Breast epithelium (tissue), 4 donors: ENCODE results near the gene CNP. TPM values are rescaled to one million over a fixed set of nuclear protein-coding genes. Genes with fewer than 3 reads are reported as not detected.

Experiments used
- DNase-seq, 2 donors: peaks; one replicate each; pipeline ENCODE4 v3.0.0-alpha.2; 2019; ENCODE audit warnings: low spot score in 2 of 2
- H3K27ac ChIP-seq, 2 donors: fragments of 200-600 bp; sonication (generic) in 1 of 2; one replicate each; pipeline ENCODE4 v1.5.1; 2016 to 2019; ENCODE audit warnings: mild to moderate bottlenecking in 1 of 2
- H3K27me3 ChIP-seq, 2 donors: fragments of 200-600 bp; sonication (generic) in 1 of 2; one replicate each; pipeline versions ENCODE4 v1.5.1 to v1.6.0; 2017 to 2019; ENCODE audit warnings: control low read depth in 1 of 2, mild to moderate bottlenecking in 1 of 2
- H3K36me3 ChIP-seq: fragments of 200-600 bp; one replicate; pipeline ENCODE4 v1.5.1; 2019
- H3K4me1 ChIP-seq, 2 donors: fragments of 200-600 bp; sonication (generic); one replicate each; pipeline ENCODE4 v1.5.1; 2016 to 2019; ENCODE audit warnings: control low read depth in 1 of 2
- H3K4me3 ChIP-seq, 3 donors: fragments of 200-600 bp; sonication (generic); 1 replicate in 2 of 3; 2 replicates in 1 of 3; pipeline ENCODE4 v1.5.1; 2016 to 2019; ENCODE audit warnings: mild to moderate bottlenecking in 3 of 3, moderate library complexity in 2 of 3
- H3K9me3 ChIP-seq, 2 donors: fragments of 200-600 bp; sonication (generic) in 1 of 2; one replicate each; pipeline ENCODE4 v1.5.1; 2016 to 2019; ENCODE audit warnings: control low read depth in 1 of 2
- POLR2A ChIP-seq: fragments of 450-650 bp; IDR thresholded peaks from one replicate; pipeline ENCODE4 v1.6.1; 2016; ENCODE audit warnings: antibody characterized with exemption, mild to moderate bottlenecking, moderate library complexity
- POLR2AphosphoS5 ChIP-seq, 3 donors: sonication (generic); formaldehyde crosslinking; IDR thresholded peaks; one replicate each; pipeline ENCODE4 v1.6.1; 2017; ENCODE audit warnings: antibody characterized with exemption in 3 of 3
- intact Hi-C: fragments of 100-400 bp; cut with DNase I; formaldehyde crosslinking; loops from one replicate; pipeline ENCODE4 v1.15.1; 2023; ENCODE audit warnings: low total_unique reads
- total RNA-seq, 3 donors: library from RNA; depleted of rRNA; stranded (reverse); fragments of >200 nt; gene quantifications; one replicate each; pipeline ENCODE4 v1.1.0, GENCODE V29; 2016
- TF ChIP-seq, protein P1 (sequence below), 3 donors: fragments of 450-650 bp; IDR thresholded peaks; one replicate each; pipeline ENCODE4 v1.5.1; 2016 to 2017; ENCODE audit warnings: antibody characterized with exemption in 3 of 3, mild to moderate bottlenecking in 3 of 3, moderate library complexity in 3 of 3

Gene CNP
- total RNA-seq, 3 donors from 2014 or later = 51.8 to 55.5 (median 53.7) TPM

DNA sequence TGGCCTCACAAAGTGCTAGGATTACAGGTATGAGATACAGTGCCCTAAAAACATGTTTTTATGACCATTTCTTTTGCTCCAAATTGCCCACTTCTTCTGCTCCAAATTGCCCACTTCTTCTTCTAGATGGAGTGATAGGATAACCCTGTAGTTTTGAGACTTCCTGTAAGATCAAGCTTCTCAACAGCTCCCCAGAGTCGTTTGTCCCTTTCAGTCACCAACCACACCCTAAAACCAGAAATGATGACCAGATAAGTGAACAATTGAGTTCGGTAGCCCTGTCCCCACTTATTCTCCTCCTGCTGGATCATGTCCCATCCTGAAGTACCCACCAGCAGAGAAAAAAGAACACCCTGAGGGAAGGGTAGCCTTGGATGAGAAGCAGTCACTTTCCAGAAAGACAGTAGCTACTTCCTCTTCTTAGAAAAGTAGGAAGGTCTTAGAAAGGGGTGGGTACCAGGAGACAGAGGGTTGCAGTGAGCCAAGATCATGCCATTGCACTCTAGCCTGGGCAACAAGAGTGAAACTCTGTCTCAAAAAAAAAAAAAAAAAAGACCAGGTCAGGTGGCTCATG is 33.7 kb upstream of the CNP start:
- Histone ChIP-seq H3K27ac (no peak overlapping the region), H3K4me1 (peaks cover 0 to 7% of the 10 kb centered on the region in 2 donors), H3K9me3 (no peaks in the 10 kb centered on the region), H3K36me3 (no peaks in the 10 kb centered on the region), H3K27me3 (no peaks in the 10 kb centered on the region), H3K4me3 (no peak overlapping the region)
- intact Hi-C loops = no loop called here
- no peak for DNase-seq
- no peak for TF ChIP-seq POLR2A
- TF ChIP-seq, protein P1, sequence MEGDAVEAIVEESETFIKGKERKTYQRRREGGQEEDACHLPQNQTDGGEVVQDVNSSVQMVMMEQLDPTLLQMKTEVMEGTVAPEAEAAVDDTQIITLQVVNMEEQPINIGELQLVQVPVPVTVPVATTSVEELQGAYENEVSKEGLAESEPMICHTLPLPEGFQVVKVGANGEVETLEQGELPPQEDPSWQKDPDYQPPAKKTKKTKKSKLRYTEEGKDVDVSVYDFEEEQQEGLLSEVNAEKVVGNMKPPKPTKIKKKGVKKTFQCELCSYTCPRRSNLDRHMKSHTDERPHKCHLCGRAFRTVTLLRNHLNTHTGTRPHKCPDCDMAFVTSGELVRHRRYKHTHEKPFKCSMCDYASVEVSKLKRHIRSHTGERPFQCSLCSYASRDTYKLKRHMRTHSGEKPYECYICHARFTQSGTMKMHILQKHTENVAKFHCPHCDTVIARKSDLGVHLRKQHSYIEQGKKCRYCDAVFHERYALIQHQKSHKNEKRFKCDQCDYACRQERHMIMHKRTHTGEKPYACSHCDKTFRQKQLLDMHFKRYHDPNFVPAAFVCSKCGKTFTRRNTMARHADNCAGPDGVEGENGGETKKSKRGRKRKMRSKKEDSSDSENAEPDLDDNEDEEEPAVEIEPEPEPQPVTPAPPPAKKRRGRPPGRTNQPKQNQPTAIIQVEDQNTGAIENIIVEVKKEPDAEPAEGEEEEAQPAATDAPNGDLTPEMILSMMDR (IDR thresholded peaks at IDR 0.05) = no peak
- no peak for TF ChIP-seq POLR2AphosphoS5 (IDR thresholded peaks at IDR 0.05)

DNA sequence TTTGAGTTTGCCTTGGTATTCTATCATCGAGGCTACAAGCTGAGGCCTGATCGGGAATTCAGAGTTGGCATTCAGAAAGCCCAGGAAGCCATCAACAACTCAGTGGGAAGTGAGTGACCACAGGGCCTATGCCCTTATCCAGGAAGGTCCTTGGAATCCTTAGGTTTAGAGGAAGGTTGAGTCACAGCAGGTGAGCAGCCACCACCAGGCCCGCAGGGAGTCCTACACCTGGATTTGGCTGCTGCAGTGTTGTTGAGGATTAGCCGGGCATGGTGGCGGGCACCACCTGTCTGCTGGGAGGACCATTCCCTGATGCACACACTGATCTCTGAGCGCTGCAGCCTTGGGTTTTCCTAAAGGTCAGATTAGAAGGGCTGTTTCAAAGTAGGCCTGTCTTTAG is 31.0 kb upstream of the CNP start:
- Histone ChIP-seq H3K9me3 (no peaks in the 10 kb centered on the region), H3K4me3 (no peak overlapping the region), H3K4me1 (no peaks in the 10 kb centered on the region), H3K36me3 (no peaks in the 10 kb centered on the region), H3K27me3 (no peaks in the 10 kb centered on the region), H3K27ac (no peak overlapping the region)
- no peak for DNase-seq
- TF ChIP-seq, protein P1 (IDR thresholded peaks at IDR 0.05) = no peak
- no peak for TF ChIP-seq POLR2A
- TF ChIP-seq POLR2AphosphoS5 (IDR thresholded peaks at IDR 0.05) = no peak
- intact Hi-C loops = no loop called here

DNA sequence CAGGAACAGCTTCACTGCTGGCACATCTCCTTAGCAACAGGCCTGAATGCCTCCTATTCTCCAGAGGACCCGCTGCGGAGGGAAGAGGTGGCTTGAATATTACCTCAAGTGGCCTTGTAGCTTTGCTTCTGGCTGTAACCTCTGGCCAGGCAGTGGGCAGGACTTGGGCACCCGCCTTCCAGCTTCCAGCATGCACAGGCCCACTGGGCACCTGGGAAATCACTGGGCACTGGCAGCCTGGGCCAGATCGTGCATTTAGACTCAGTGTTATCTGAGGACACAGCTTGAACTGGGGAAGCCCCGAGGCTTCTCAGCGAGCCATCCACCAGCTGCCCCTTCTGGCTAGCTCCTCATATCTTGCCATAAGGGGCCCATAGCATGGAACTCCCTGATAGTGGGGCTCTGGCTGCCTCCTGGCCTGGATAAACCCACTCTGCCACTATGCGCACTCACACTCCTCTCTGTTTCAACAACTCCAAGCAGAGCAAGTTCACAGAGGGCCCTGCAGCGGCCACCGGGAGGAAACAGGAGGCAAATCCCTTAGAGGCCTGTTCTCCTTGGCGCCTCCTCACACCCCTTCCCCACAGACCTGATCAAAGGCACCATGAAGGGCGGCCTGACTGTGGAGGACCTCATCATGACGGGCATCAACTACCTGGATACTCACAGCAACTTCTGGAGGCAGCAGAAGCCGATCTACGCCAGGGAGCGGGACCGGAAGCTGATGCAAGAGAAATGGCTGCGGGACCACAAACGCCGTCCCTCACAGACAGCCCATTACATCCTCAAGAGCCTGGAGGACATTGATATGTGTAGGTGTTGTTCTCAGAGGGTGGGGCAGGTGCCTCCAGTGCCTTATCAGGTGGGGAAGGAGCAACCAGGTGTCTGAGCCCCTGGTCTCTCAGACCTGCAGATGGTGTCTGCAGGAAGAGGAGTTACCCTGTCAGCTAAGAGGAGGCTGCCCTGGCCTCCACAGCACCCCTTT is 28.3 kb upstream of the CNP start:
- DNase-seq = no peak
- Histone ChIP-seq H3K4me1 (no peaks in the 10 kb centered on the region), H3K4me3 (no peak overlapping the region), H3K9me3 (no peaks in the 10 kb centered on the region), H3K27ac (no peak overlapping the region), H3K36me3 (no peaks in the 10 kb centered on the region), H3K27me3 (no peaks in the 10 kb centered on the region)
- TF ChIP-seq, protein P1 (IDR thresholded peaks at IDR 0.05) = no peak
- intact Hi-C loops = no loop called here

DNA sequence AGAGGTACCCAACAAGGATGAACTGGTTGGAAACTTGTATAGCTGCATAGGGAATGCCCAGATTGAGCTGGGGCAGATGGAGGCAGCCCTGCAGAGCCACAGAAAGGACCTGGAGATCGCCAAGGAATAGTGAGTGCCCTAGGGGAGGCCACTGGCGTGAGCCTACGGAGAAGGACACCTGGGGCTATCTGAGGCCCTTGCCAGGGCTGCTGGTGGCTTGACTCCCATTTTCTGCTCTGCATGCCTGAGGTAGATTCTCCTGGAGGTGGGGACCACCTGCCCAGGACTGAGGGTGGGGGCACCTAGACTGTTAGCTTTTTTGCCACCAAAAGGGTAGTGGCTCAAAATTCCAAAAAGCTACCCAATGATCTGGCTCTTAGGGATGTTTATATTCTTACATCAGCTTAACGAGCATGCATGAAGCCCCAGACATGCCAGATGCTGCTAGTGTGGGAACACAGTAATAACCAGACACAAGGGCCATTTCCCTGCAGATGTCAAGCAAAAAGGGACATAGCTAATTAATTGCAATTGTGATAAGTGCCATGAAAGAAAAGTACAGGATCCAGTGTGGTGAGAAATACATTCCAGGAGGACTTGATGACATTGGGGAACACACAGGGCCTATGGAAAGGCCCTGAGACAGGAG is 27.4 kb upstream of the CNP start:
- intact Hi-C loops = no loop called here

More for the DNA sequence above, 27.4 kb upstream of the CNP start:
- Histone ChIP-seq H3K4me3 (no peak overlapping the region), H3K4me1 (no peaks in the 10 kb centered on the region), H3K27me3 (no peaks in the 10 kb centered on the region), H3K36me3 (no peaks in the 10 kb centered on the region), H3K27ac (no peak overlapping the region), H3K9me3 (no peaks in the 10 kb centered on the region)
- TF ChIP-seq POLR2A (no peak), POLR2AphosphoS5 (IDR thresholded peaks at IDR 0.05) (no peak)
- TF ChIP-seq, protein P1 (IDR thresholded peaks at IDR 0.05) = no peak
- DNase-seq = no peak
